Activated CD8-positive, alpha-beta T cell treated with anti-CD3 and anti-CD28 coated beads, Interleukin-2, amount 10 ng/mL, durations not matched to agents 7 days and 5 days (primary cell): ENCODE results near the gene SLC25A27. TPM values are rescaled to one million over a fixed set of nuclear protein-coding genes. Genes with fewer than 3 reads are reported as not detected.
A peak's percentile ranks its signal among the peaks of the same experiment; 100 is the strongest.
"Not testable (repeated sequence)": the region's sequence is repeated elsewhere in the genome, so short reads cannot be mapped to it uniquely, and the experiment has no call there.

Experiments
- ATAC-seq: fragments of 150-1000 bp; cut with Tn5 transposase; one replicate; pipeline ENCODE4 v1.10.0; 2021; ENCODE audit warnings: moderate library complexity
- CTCF ChIA-PET: fragments of 350-600 bp; sonication (Branson Sonifier 250); formaldehyde crosslinking; loops from one replicate; lab custom pipeline; 2021; ENCODE audit warnings: antibody characterized with exemption; lab: Charles Lee
- POLR2A ChIA-PET: fragments of 350-600 bp; sonication (Branson Sonifier 250); formaldehyde crosslinking; loops from one replicate; lab custom pipeline; 2021; ENCODE audit warnings: antibody characterized with exemption; lab: Charles Lee
- DNase-seq: peaks from one replicate; pipeline ENCODE4 v3.0.0-alpha.2; 2020
- H3K27ac Mint-ChIP-seq: one replicate; pipeline ENCODE4 v1.8.0; 2021; ENCODE audit warnings: mild to moderate bottlenecking, mixed read lengths
- H3K27me3 Mint-ChIP-seq: one replicate; pipeline ENCODE4 v1.8.0; 2021; ENCODE audit warnings: low read depth, mixed read lengths
- H3K36me3 Mint-ChIP-seq: one replicate; pipeline ENCODE4 v1.8.0; 2021; ENCODE audit warnings: low read depth, mixed read lengths
- H3K4me1 Mint-ChIP-seq: one replicate; pipeline ENCODE4 v1.8.0; 2021; ENCODE audit warnings: low read depth, mixed read lengths
- H3K4me3 Mint-ChIP-seq: one replicate; pipeline ENCODE4 v1.8.0; 2021; ENCODE audit warnings: mild to moderate bottlenecking, mixed read lengths
- H3K9me3 Mint-ChIP-seq: one replicate; pipeline ENCODE4 v1.8.0; 2022; ENCODE audit warnings: mixed read lengths; ENCODE audit not compliant: insufficient read depth
- total RNA-seq, 2 experiments: library from RNA; stranded (reverse); gene quantifications; one replicate each; pipeline ENCODE4 v1.2.3, GENCODE V29; 2021

Gene SLC25A27
- total RNA-seq, 2 experiments from 2014 or later, result not detected

DNA sequence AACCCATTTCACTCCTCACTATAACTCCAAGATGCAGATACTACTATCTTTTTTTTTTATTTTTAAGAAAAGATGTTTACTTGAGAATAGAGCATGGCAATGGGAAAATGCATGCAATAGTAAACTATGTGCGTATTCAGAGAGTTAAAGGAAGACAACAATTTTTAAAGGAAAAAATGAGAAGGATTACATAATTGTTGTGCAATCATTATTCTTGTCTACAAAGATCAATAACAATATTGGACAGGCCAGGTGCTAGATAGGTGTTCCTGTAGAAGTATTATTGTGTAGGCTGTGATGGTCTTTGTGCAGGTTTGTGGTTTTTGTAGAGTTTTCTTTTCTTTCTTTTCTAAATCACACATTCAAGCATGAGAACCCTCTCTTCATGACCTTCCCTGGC lies 20.7 kb upstream of the SLC25A27 start:
- CTCF ChIA-PET, result no interaction called here

DNA sequence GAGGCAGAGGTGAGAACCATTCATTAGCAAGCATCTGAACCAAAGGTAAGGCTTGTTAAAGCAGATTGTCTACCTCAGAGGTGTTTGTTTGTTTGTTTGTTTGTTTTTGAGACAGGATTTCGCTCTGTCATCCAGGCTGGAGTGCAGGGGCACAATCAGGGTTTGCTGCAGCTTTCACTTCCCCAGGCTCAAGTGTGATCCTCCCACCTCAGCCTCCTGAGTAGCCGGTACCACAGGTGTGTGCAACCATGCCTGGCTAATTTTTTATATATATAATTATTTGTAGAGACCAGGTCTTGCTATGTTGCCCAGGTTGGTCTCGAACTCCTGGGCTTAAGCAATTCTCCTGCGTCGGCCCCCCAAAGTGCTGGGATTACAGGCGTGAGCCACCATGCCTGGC lies 17.3 kb upstream of the SLC25A27 start:
- Mint-ChIP-seq H3K4me1 (no peaks in the 10 kb centered on the region), H3K4me3 (no peak overlapping the region), H3K27ac (no peak overlapping the region), H3K36me3 (no peaks in the 10 kb centered on the region), H3K27me3 (peaks cover 9% of the 10 kb centered on the region), H3K9me3 (no peaks in the 10 kb centered on the region)
- ChIA-PET POLR2A (no interaction called here), CTCF (interaction anchor here (0.6 to 0.7 kb wide), 2 partner anchors 84 to 526 kb away, joined by 3 read pairs; no protein-coding TSS in a partner anchor)
- ATAC-seq (no peak), DNase-seq (no peak)

More for the DNA sequence above, 20.7 kb upstream of the SLC25A27 start:
- Mint-ChIP-seq H3K4me3 (no peak overlapping the region), H3K9me3 (no peaks in the 10 kb centered on the region), H3K27ac (no peak overlapping the region), H3K27me3 (peaks cover 9% of the 10 kb centered on the region), H3K4me1 (no peaks in the 10 kb centered on the region), H3K36me3 (no peaks in the 10 kb centered on the region)
- POLR2A ChIA-PET, result no interaction called here
- ATAC-seq (no peak), DNase-seq (no peak)

GRCh38 chr6:46637145-46637544 lies 15.6 kb upstream of the SLC25A27 start:
- Mint-ChIP-seq H3K36me3 (no peaks in the 10 kb centered on the region), H3K4me3 (no peak overlapping the region), H3K9me3 (no peaks in the 10 kb centered on the region), H3K4me1 (no peaks in the 10 kb centered on the region), H3K27me3 (peaks cover 5% of the 10 kb centered on the region), H3K27ac (no peak overlapping the region)
- DNase-seq (no peak), ATAC-seq (no peak)
- ChIA-PET POLR2A (no interaction called here), CTCF (no interaction called here)

GRCh38 chr6:46637933-46638332 lies 14.8 kb upstream of the SLC25A27 start:
- DNase-seq (no peak), ATAC-seq (no peak)
- peaks cover 4% of the 10 kb centered on the region for H3K27me3 Mint-ChIP-seq
- POLR2A ChIA-PET, result no interaction called here
- CTCF ChIA-PET, result no interaction called here
- no peaks in the 10 kb centered on the region for H3K36me3 Mint-ChIP-seq
- no peaks in the 10 kb centered on the region for H3K4me1 Mint-ChIP-seq
- H3K27ac Mint-ChIP-seq, result no peak overlapping the region
- H3K4me3 Mint-ChIP-seq, result no peak overlapping the region
- no peaks in the 10 kb centered on the region for H3K9me3 Mint-ChIP-seq

DNA sequence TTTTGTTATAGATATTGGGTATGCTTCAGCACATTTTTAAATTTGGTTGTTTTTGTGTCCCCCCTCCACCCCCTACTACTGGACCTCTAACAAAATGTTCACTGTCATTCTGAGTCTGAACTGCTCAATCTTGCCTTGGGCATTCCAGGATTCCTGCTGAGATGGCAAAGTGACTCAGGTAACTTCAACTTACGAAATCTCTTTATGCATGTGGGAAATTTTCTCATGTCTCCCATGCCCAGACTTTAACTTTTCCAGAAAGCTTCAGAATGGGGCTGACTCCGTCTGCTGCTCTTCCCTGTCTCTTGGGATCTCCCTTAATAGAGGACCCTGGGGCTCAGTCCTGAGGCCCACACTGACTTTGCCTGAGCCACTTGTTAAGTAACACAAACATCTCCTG lies 14.1 kb upstream of the SLC25A27 start:
- H3K4me3 Mint-ChIP-seq, result no peak overlapping the region
- DNase-seq (no peak), ATAC-seq (no peak)
- ChIA-PET POLR2A (no interaction called here), CTCF (no interaction called here)
- H3K27me3 Mint-ChIP-seq, result peaks cover 5% of the 10 kb centered on the region
- H3K9me3 Mint-ChIP-seq, result no peaks in the 10 kb centered on the region
- H3K36me3 Mint-ChIP-seq, result no peaks in the 10 kb centered on the region
- no peaks in the 10 kb centered on the region for H3K4me1 Mint-ChIP-seq
- H3K27ac Mint-ChIP-seq, result no peak overlapping the region

DNA sequence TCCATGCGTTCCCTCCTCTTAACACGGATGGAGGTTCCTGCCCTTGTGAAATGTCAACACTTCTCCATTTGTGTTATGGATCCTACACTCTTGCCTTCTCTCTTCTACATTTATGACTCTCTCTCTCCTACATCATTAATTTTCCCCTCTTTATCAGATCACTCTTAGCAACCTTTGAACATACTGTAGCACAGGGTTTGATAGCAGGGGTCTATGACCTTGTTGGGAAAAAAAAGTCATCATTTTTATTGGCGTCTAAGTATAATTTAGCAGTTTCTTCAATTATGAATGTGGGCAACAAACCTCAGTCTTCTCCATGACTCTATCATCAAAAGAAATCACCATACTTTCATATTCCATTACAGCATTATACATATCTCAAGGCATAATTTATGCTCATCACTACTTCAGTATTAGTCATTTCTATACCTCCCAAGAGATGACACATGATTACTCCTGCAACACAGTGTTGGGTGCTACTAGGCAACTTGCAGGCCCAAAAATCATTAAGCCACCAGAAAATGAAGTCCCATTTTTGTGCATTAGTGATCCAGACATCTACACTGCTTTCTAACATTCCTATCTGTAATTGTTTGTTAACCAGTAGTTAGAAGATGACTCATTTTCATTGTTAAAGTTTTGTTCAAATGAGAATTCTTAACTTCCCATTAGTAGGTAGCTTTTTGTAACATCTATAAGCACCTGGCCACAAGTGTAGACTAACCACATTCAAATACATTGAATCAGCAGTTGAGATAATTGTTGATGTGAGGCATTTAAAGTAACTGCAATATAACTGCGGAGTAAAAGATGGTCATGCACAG lies 9.6 kb upstream of the SLC25A27 start:
- Mint-ChIP-seq H3K9me3 (no peaks in the 10 kb centered on the region), H3K36me3 (no peaks in the 10 kb centered on the region), H3K4me3 (no peak overlapping the region), H3K27me3 (peaks cover 2% of the 10 kb centered on the region), H3K4me1 (no peaks in the 10 kb centered on the region), H3K27ac (no peak overlapping the region)
- no peak for DNase-seq
- CTCF ChIA-PET, result no interaction called here
- ATAC-seq, result no peak
- POLR2A ChIA-PET, result no interaction called here

DNA sequence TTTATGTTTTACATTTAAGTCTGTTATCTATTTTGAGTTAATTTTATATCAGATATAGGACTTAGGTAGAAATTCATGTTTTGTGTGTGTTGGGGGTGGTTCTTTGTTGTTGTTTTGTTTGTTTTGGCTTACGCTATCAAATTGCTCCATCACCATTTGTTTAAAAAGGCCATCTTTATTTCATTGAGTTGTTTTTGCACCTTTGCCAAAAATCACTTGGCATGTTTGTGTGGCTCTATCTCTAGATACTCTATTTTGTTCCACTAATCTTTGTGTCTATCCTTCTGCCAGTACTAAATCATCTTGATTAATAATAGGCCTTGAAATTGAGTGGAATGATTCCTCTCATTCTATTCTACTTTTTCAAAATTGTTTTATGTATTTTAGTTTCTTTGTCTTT lies 7.5 kb upstream of the SLC25A27 start:
- peaks cover 6% of the 10 kb centered on the region for H3K27me3 Mint-ChIP-seq
- POLR2A ChIA-PET, result no interaction called here

DNA sequence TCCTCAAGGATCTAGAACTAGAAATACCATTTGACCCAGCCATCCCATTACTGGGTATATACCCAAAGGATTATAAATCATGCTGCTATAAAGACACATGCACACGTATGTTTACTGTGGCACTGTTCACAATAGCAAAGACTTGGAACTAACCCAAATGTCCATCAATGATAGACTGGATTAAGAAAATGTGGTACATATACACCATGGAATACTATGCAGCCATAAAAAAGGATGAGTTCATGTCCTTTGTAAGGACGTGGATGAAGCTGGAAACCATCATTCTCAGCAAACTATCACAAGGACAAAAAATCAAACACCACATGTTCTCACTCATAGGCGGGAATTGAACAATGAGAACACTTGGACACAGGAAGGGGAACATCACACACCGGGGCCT lies 4.7 kb upstream of the SLC25A27 start:
- H3K36me3 Mint-ChIP-seq, POLR2A ChIA-PET, H3K27ac Mint-ChIP-seq, ATAC-seq, DNase-seq, H3K9me3 Mint-ChIP-seq, CTCF ChIA-PET, H3K4me3 Mint-ChIP-seq: not testable (repeated sequence)
- H3K27me3 Mint-ChIP-seq, result peaks cover 23% of the 10 kb centered on the region
- peaks cover 10% of the 10 kb centered on the region for H3K4me1 Mint-ChIP-seq

More for the DNA sequence above, 7.5 kb upstream of the SLC25A27 start:
- Mint-ChIP-seq H3K36me3 (no peaks in the 10 kb centered on the region), H3K4me1 (no peaks in the 10 kb centered on the region), H3K4me3 (no peak overlapping the region), H3K9me3 (no peaks in the 10 kb centered on the region), H3K27ac (no peak overlapping the region)
- CTCF ChIA-PET, result no interaction called here
- ATAC-seq (no peak), DNase-seq (no peak)

DNA sequence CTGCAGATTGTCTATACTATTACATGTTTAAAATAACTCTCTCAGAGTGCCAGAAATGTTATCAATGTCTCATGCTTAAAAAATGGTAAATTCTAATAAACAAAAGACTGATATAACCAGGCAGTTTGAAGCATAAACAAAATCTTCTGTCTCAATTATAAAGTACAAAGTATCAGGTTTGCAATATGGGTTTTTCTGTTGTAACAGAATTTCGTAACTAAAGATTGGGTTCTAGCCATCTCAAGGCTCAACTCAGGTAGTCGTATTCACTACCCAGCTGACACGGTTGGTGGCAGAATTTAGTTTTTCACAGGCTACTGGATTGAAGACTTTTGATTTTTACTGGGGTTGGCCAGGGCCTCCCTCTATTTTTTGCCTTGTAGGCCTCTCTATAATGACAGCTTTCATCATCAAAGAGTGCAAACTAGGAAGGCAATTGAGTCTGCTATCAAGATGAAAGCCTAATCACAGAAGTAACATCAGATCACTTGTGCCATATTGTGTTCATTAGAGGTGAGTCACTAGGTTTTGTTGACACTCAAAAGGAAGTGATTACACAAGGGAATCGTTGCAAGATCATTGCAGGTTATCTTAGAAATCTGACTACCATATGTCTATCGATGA lies 3.8 kb upstream of the SLC25A27 start:
- Mint-ChIP-seq H3K36me3 (peaks cover 2% of the 10 kb centered on the region), H3K9me3 (no peaks in the 10 kb centered on the region), H3K4me3 (no peak overlapping the region), H3K27ac (no peak overlapping the region), H3K4me1 (peaks cover 15% of the 10 kb centered on the region), H3K27me3 (peaks cover 29% of the 10 kb centered on the region)
- POLR2A ChIA-PET, result no interaction called here
- ATAC-seq (no peak), DNase-seq (no peak)
- CTCF ChIA-PET, result no interaction called here

- Mint-ChIP-seq H3K27me3 (peaks cover 38% of the 10 kb centered on the region), H3K36me3 (peaks cover 2% of the 10 kb centered on the region), H3K4me3 (no peak overlapping the region), H3K4me1 (peaks cover 15% of the 10 kb centered on the region), H3K9me3 (no peaks in the 10 kb centered on the region), H3K27ac (no peak overlapping the region)
- DNase-seq (no peak), ATAC-seq (no peak)
- CTCF ChIA-PET, result no interaction called here
- POLR2A ChIA-PET, result no interaction called here
Observed at GRCh38 chr6:46651006-46651405, 1.8 kb upstream of the SLC25A27 start.

- ATAC-seq (no peak), DNase-seq (no peak)
- Mint-ChIP-seq H3K36me3 (peaks cover 2% of the 10 kb centered on the region), H3K4me1 (peaks cover 15% of the 10 kb centered on the region), H3K4me3 (peak overlapping the region; percentile 76), H3K9me3 (no peaks in the 10 kb centered on the region), H3K27ac (no peak overlapping the region), H3K27me3 (peaks cover 38% of the 10 kb centered on the region)
- CTCF ChIA-PET, result no interaction called here
- POLR2A ChIA-PET, result no interaction called here
Observed at GRCh38 chr6:46651816-46652215, 959 bp upstream of the SLC25A27 start.

DNA sequence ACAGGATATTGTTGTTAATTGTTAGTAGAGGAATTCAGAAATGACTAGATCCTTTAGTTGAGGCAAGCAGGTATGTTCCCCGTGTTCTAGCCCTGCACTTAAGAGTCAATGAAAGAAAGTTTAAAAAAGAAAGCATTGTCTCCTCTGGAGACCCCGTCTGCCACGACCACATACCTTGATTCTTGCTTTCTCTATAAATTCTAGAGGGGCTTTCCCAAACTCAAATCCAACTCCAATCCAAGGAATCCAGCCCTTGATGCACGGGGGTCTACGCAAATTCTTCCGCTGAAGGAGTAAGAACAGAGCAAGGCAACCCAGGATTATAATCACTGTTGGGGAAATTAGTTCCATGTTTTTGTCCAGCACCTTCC lies 558 bp upstream of the SLC25A27 start:
- H3K27me3 Mint-ChIP-seq, result peaks cover 38% of the 10 kb centered on the region
- H3K4me1 Mint-ChIP-seq, result peaks cover 15% of the 10 kb centered on the region
- DNase-seq, result no peak
- peak overlapping the region; percentile 76 for H3K4me3 Mint-ChIP-seq
- H3K36me3 Mint-ChIP-seq, result peaks cover 2% of the 10 kb centered on the region
- H3K27ac Mint-ChIP-seq, result no peak overlapping the region
- ChIA-PET CTCF (no interaction called here), POLR2A (no interaction called here)
- no peak for ATAC-seq
- H3K9me3 Mint-ChIP-seq, result no peaks in the 10 kb centered on the region
